ENCODE measurements around the gene NCBP3. TPM values are rescaled to one million over a fixed set of nuclear protein-coding genes. Genes with fewer than 3 reads are reported as not detected.

Gene NCBP3
- total RNA-seq, 2 experiments from 2014 or later, result 25.0 to 29.5 TPM

GRCh38 chr17:3865176-3865575 is 19.1 kb upstream of the NCBP3 start:
- Histone ChIP-seq H3K27me3 (ENCODE audit: control insufficient read depth in 1 of 2, insufficient read depth in 2 of 2, low read length in 2 of 2) (no peaks in the 10 kb centered on the region), H3K27ac (ENCODE audit: low read depth in 1 of 2, low read length in 2 of 2) (no peak overlapping the region), H3K4me3 (ENCODE audit: low read length) (no peak overlapping the region), H3K9me3 (ENCODE audit: control insufficient read depth in 1 of 2, insufficient read depth in 1 of 2, low read length in 2 of 2) (no peaks in the 10 kb centered on the region), H3K36me3 (ENCODE audit: insufficient read depth, low read length) (peaks cover 5% of the 10 kb centered on the region), H3K4me1 (ENCODE audit: insufficient read depth, low read length) (no peaks in the 10 kb centered on the region)
- DNase-seq (no peak), ATAC-seq (ENCODE audit: poor library complexity) (no peak)
- Mint-ChIP-seq H3K27me3 (no peaks in the 10 kb centered on the region), H3K36me3 (ENCODE audit: low read depth) (no peaks in the 10 kb centered on the region), H3K9me3 (no peaks in the 10 kb centered on the region), H3K4me1 (ENCODE audit: low read depth) (no peaks in the 10 kb centered on the region), H3K27ac (no peak overlapping the region), H3K4me3 (no peak overlapping the region)
- TF ChIP-seq CTCF (IDR thresholded peaks at IDR 0.05), result no peak
- intact Hi-C loops (cut with DNase I, micrococcal nuclease), result no loop called here
- ChIA-PET CTCF (no interaction called here), POLR2A (no interaction called here)

GRCh38 chr17:3864534-3864933 is 18.5 kb upstream of the NCBP3 start:
- no peaks in the 10 kb centered on the region for H3K9me3 Mint-ChIP-seq
- TF ChIP-seq CTCF (IDR thresholded peaks at IDR 0.05), result no peak
- no peaks in the 10 kb centered on the region for H3K27me3 Mint-ChIP-seq
- ChIA-PET CTCF (interaction anchor here (1.9 kb wide), 1 partner anchor 18 kb away, joined by 7 read pairs; the partner anchor contains the start of gene NCBP3), POLR2A (no interaction called here)
- Histone ChIP-seq H3K27me3 (ENCODE audit: control insufficient read depth in 1 of 2, insufficient read depth in 2 of 2, low read length in 2 of 2) (no peaks in the 10 kb centered on the region), H3K27ac (ENCODE audit: low read depth in 1 of 2, low read length in 2 of 2) (no peak overlapping the region), H3K36me3 (ENCODE audit: insufficient read depth, low read length) (peaks cover 5% of the 10 kb centered on the region), H3K4me3 (ENCODE audit: low read length) (no peak overlapping the region), H3K9me3 (ENCODE audit: control insufficient read depth in 1 of 2, insufficient read depth in 1 of 2, low read length in 2 of 2) (no peaks in the 10 kb centered on the region), H3K4me1 (ENCODE audit: insufficient read depth, low read length) (no peaks in the 10 kb centered on the region)
- no peaks in the 10 kb centered on the region for H3K4me1 Mint-ChIP-seq (ENCODE audit: low read depth)
- no peak overlapping the region for H3K4me3 Mint-ChIP-seq
- ATAC-seq (ENCODE audit: poor library complexity), result no peak
- H3K36me3 Mint-ChIP-seq (ENCODE audit: low read depth), result no peaks in the 10 kb centered on the region
- H3K27ac Mint-ChIP-seq, result no peak overlapping the region
- intact Hi-C loops (cut with DNase I, micrococcal nuclease), result no loop called here
- DNase-seq, result no peak

GRCh38 chr17:3861761-3862681 is 16.0 kb upstream of the NCBP3 start:
- ChIA-PET POLR2A (no interaction called here), CTCF (interaction anchor here (0.9 to 1.0 kb wide), 2 partner anchors 16 to 51 kb away, joined by 4 read pairs; partner anchors contain the start of gene NCBP3)
- Histone ChIP-seq H3K4me1 (ENCODE audit: insufficient read depth, low read length) (no peaks in the 10 kb centered on the region), H3K27ac (ENCODE audit: low read depth in 1 of 2, low read length in 2 of 2) (no peak overlapping the region), H3K9me3 (ENCODE audit: control insufficient read depth in 1 of 2, insufficient read depth in 1 of 2, low read length in 2 of 2) (no peaks in the 10 kb centered on the region), H3K4me3 (ENCODE audit: low read length) (no peak overlapping the region), H3K27me3 (ENCODE audit: control insufficient read depth in 1 of 2, insufficient read depth in 2 of 2, low read length in 2 of 2) (no peaks in the 10 kb centered on the region), H3K36me3 (ENCODE audit: insufficient read depth, low read length) (peaks cover 5% of the 10 kb centered on the region)
- DNase-seq (no peak), ATAC-seq (ENCODE audit: poor library complexity) (no peak)
- no peak for TF ChIP-seq CTCF (IDR thresholded peaks at IDR 0.05)
- Mint-ChIP-seq H3K27me3 (no peaks in the 10 kb centered on the region), H3K9me3 (no peaks in the 10 kb centered on the region), H3K27ac (no peak overlapping the region), H3K4me1 (ENCODE audit: low read depth) (no peaks in the 10 kb centered on the region), H3K36me3 (ENCODE audit: low read depth) (no peaks in the 10 kb centered on the region), H3K4me3 (no peak overlapping the region)
- intact Hi-C loops (cut with DNase I, micrococcal nuclease), result loop anchor here in 1 of 2 experiments (2.0 kb wide), 1 partner anchor 53 kb away; no protein-coding TSS in a partner anchor

Data from CD4-positive, alpha-beta T cell (primary cell).